ENCODE measurements around the gene FDX1.
A peak's percentile ranks its signal among the peaks of the same experiment; 100 is the strongest.

DNA sequence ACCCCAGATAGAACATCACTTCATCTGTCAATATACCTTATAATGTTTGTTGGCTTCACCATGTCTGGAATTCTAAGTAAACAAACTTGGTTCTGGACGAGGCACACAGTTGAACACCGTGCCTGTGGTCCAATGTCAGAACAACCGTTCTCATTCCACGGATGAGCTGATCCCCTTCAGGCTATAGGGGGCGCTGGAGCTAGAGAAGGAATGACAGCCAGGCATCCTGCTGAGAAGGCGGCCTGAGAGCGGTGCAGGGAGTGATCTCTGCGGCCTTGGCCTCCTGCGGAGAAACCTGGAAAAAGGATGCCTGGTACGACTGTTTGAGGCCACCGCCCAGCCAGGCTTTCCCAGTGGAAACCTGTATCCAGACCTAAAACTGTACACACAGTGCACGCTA is 48.7 kb downstream of the FDX1 start:
- TF ChIP-seq, protein P1, sequence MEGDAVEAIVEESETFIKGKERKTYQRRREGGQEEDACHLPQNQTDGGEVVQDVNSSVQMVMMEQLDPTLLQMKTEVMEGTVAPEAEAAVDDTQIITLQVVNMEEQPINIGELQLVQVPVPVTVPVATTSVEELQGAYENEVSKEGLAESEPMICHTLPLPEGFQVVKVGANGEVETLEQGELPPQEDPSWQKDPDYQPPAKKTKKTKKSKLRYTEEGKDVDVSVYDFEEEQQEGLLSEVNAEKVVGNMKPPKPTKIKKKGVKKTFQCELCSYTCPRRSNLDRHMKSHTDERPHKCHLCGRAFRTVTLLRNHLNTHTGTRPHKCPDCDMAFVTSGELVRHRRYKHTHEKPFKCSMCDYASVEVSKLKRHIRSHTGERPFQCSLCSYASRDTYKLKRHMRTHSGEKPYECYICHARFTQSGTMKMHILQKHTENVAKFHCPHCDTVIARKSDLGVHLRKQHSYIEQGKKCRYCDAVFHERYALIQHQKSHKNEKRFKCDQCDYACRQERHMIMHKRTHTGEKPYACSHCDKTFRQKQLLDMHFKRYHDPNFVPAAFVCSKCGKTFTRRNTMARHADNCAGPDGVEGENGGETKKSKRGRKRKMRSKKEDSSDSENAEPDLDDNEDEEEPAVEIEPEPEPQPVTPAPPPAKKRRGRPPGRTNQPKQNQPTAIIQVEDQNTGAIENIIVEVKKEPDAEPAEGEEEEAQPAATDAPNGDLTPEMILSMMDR (conservative IDR thresholded peaks at IDR 0.05; ENCODE audit: low read length) = peak; percentile 57
- no peak for TF ChIP-seq EZH2phosphoT487 (IDR thresholded peaks at IDR 0.05; ENCODE audit: borderline replicate concordance, low read depth, low read length)

Measured in OCI-LY7 (cell line).